WTC11 (cell line): Measurements from ENCODE around the gene SRP9.

Experiments used
- CREM ChIP-seq: sonication (generic); formaldehyde crosslinking; IDR thresholded peaks from 2 replicates; pipeline ENCODE4 v1.8.1; 2022; ENCODE audit warnings: mild to moderate bottlenecking, missing genetic modification reagents, moderate library complexity
- MAX ChIP-seq: sonication (generic); formaldehyde crosslinking; IDR thresholded peaks from 2 replicates; pipeline ENCODE4 v1.8.0; 2022; ENCODE audit warnings: mild to moderate bottlenecking, missing genetic modification reagents

DNA sequence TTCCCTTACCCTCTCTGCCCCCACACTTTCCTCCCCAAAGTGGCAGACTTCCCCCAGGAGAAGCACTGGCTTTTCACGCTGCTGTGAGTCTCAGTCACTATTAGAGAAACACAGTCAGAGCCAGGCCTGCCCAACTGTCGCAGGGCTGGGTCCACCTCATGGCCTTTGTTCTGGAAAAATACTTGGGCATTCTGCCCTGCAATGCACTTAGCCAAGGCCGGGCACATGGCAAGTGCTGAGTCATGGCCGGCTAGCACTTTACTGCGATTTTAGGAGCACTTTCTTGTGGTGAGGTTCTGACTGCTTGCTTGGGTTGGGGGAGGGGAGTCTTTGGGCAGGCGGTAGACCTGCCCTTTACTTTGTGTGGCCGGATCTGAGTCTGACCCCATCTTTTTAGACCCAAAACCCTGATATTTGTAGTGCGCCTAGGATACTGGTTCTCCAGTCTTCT is 40.0 kb downstream of the SRP9 start:
- no peak for TF ChIP-seq CREM
- TF ChIP-seq MAX: no peak
